GM12878 (cell line): ENCODE results near the gene ARAF. TPM values are rescaled to one million over a fixed set of nuclear protein-coding genes. Genes with fewer than 3 reads are reported as not detected.
A peak's percentile ranks its signal among the peaks of the same experiment; 100 is the strongest.

Experiments
- ATAC-seq: fragments of 200-7000 bp; cut with Tn5 transposase; 3 replicates; pipeline ENCODE4 v1.9.1; 2020; ENCODE audit warnings: mild to moderate bottlenecking, moderate library complexity
- BruUV-seq: library from RNA; stranded (reverse); fragments of 400-500 nt; replicated peaks from 2 replicates; lab custom pipeline; 2021; lab: Mats Ljungman, UMichigan
- CTCF ChIA-PET: fragments of 300-600 bp; sonication (Branson Sonifier 250); formaldehyde crosslinking; extraction: SDS; loops from one replicate; lab custom pipeline; 2021; ENCODE audit warnings: inconsistent platforms; lab: Yijun Ruan, JAX
- POLR2A ChIA-PET: fragments of 350-600 bp; formaldehyde crosslinking; extraction: SDS; loops from one replicate; lab custom pipeline; 2021; ENCODE audit warnings: inconsistent platforms; lab: Charles Lee
- RAD21 ChIA-PET: fragments of 300-600 bp; sonication (Branson Sonifier 250); formaldehyde crosslinking; loops from one replicate; lab custom pipeline; 2023; ENCODE audit warnings: antibody characterized with exemption; ENCODE audit not compliant: unreplicated experiment; lab: Charles Lee
- SMC1A ChIA-PET: fragments of 300-600 bp; sonication (Branson Sonifier 250); formaldehyde crosslinking; loops from one replicate; lab custom pipeline; 2023; ENCODE audit not compliant: unreplicated experiment, uncharacterized antibody; lab: Charles Lee
- DNase-seq: peaks from one replicate; pipeline ENCODE4 v3.0.0-alpha.2; 2011; ENCODE audit warnings: low read depth, low spot score
- FAIRE-seq: peaks from 3 replicates; lab custom pipeline; 2011; peaks lifted over from hg19 to GRCh38; lab: Jason Lieb, UNC
- H2AFZ ChIP-seq: 2 replicates; pipeline ENCODE4 v1.6.0; 2011; ENCODE audit warnings: low read depth, low read length, control low read depth; ENCODE audit not compliant: control insufficient read depth
- H3K27ac ChIP-seq: 2 replicates; pipeline ENCODE4 v1.5.1; 2011; ENCODE audit warnings: control low read depth; ENCODE audit not compliant: control insufficient read depth, insufficient read depth
- H3K27me3 ChIP-seq, 2 experiments: replicated peaks in 1 of 2; 2 replicates each; pipeline versions ENCODE4 v1.6.0 to v1.6.1; 2011; ENCODE audit warnings: low read length in 1 of 2; ENCODE audit not compliant: control insufficient read depth in 2 of 2, insufficient read depth in 2 of 2
- H3K36me3 ChIP-seq, 2 experiments: 2 replicates each; pipeline ENCODE4 v1.5.1; 2011; ENCODE audit warnings: low read length in 1 of 2; ENCODE audit not compliant: control insufficient read depth in 2 of 2, insufficient read depth in 2 of 2
- H3K4me1 ChIP-seq: 2 replicates; pipeline ENCODE4 v1.6.1; 2011; ENCODE audit warnings: mild to moderate bottlenecking, low read length, moderate library complexity, mixed read lengths; ENCODE audit not compliant: control insufficient read depth, insufficient read depth
- H3K4me2 ChIP-seq: 2 replicates; pipeline ENCODE4 v1.6.0; 2011; ENCODE audit warnings: control low read depth; ENCODE audit not compliant: control insufficient read depth, insufficient read depth
- H3K4me3 ChIP-seq: fragments of 200-600 bp; sonication (generic); 2 replicates; pipeline ENCODE4 v1.5.1; 2016
- H3K79me2 ChIP-seq: 2 replicates; pipeline ENCODE4 v1.6.0; 2011; ENCODE audit warnings: low read length; ENCODE audit not compliant: control insufficient read depth, insufficient read depth
- H3K9ac ChIP-seq: 2 replicates; pipeline ENCODE4 v1.8.0; 2011; ENCODE audit warnings: low read length, control low read depth, mixed read lengths; ENCODE audit not compliant: control insufficient read depth, insufficient read depth
- H3K9me3 ChIP-seq: replicated peaks from 3 replicates; pipeline ENCODE4 v1.5.1; 2011; ENCODE audit warnings: mild to moderate bottlenecking, low read length; ENCODE audit not compliant: control insufficient read depth, insufficient read depth
- H4K20me1 ChIP-seq: 2 replicates; pipeline ENCODE4 v1.6.0; 2011; ENCODE audit not compliant: control insufficient read depth, insufficient read depth
- GATAD2B ChIP-seq: fragments of 450-650 bp; conservative IDR thresholded peaks from 2 replicates; pipeline ENCODE4 v1.6.1; 2017; ENCODE audit warnings: low read depth, mild to moderate bottlenecking, moderate library complexity
- IRF4 ChIP-seq: IDR thresholded peaks from 2 replicates; pipeline ENCODE4 v1.6.1; 2011; ENCODE audit warnings: low read depth, low read length
- MXI1 ChIP-seq: fragments of 150-350 bp; IDR thresholded peaks from 2 replicates; pipeline ENCODE4 v1.6.1; 2011; ENCODE audit warnings: low read depth, mild to moderate bottlenecking, inconsistent platforms, low read length, improper control_type of control experiment
- NBN ChIP-seq: fragments of 450-650 bp; IDR thresholded peaks from 2 replicates; pipeline ENCODE4 v1.6.1; 2016
- NR2F1 ChIP-seq: fragments of 450-650 bp; conservative IDR thresholded peaks from 2 replicates; pipeline ENCODE4 v1.6.1; 2017; ENCODE audit warnings: mild to moderate bottlenecking
- SIN3A ChIP-seq: IDR thresholded peaks from 2 replicates; pipeline ENCODE4 v1.6.1; 2012; ENCODE audit warnings: low read depth, low read length, improper control_type of control experiment
- SUZ12 ChIP-seq: fragments of 200-600 bp; sonication (generic); IDR thresholded peaks from one replicate; pipeline ENCODE4 v1.6.1; 2018; ENCODE audit warnings: antibody characterized with exemption, mild to moderate bottlenecking; ENCODE audit not compliant: unreplicated experiment
- WGBS: methylation state at CpG from one replicate; pipeline ENCODE4 v1.1.6; 2016; ENCODE audit warnings: low lambda C conversion rate; ENCODE audit not compliant: insufficient replicate concordance, insufficient coverage; ENCODE audit errors: missing lambda C conversion rate; 5-methylcytosine and 5-hydroxymethylcytosine counted together
- in situ Hi-C: fragments of 300-500 bp; cut with MboI; formaldehyde crosslinking; loops from 9 replicates; pipeline ENCODE4 v1.14.3; 2018; ENCODE audit warnings: mixed read lengths
- intact Hi-C: fragments of 100-400 bp; cut with micrococcal nuclease; formaldehyde crosslinking; loops from one replicate; pipeline ENCODE4 v1.14.2; 2022; ENCODE audit not compliant: unreplicated experiment
- polyA plus RNA-seq, 11 experiments: library from polyadenylated mRNA; depleted of rRNA in 4 of 11; unstranded in 6 of 11; stranded (reverse) in 5 of 11; fragments of >200 nt; fragmentation: Nextera tagmentation in 4 of 11; fragmentation: Illumina TruSeq in 1 of 11; extraction: Ambion mirVana in 4 of 11; extraction: Trizol in 1 of 11; gene quantifications; 1 replicate in 1 of 11; 2 replicates in 10 of 11; pipeline versions ENCODE4 v1.2.1 to v1.2.3, GENCODE V29; 2011 to 2016; ENCODE audit warnings: inconsistent platforms in 2 of 11, missing spikeins in 2 of 11, low read depth in 1 of 11
- total RNA-seq, 4 experiments: library from RNA; depleted of rRNA in 3 of 4; stranded (reverse); fragments of >200 nt in 3 of 4; fragmentation: Illumina TruSeq in 1 of 4; extraction: Trizol in 1 of 4; gene quantifications; 2 replicates each; pipeline versions ENCODE4 v1.2.1 to v1.2.3, GENCODE V29; 2013 to 2021

ARAF gene
- total and polyA plus RNA-seq, 10 of the 15 experiments (the other 5 are each of a cell fraction or from before 2014, with no cell fraction given), result 5.0 to 79.2 (median 39.1) TPM

DNA sequence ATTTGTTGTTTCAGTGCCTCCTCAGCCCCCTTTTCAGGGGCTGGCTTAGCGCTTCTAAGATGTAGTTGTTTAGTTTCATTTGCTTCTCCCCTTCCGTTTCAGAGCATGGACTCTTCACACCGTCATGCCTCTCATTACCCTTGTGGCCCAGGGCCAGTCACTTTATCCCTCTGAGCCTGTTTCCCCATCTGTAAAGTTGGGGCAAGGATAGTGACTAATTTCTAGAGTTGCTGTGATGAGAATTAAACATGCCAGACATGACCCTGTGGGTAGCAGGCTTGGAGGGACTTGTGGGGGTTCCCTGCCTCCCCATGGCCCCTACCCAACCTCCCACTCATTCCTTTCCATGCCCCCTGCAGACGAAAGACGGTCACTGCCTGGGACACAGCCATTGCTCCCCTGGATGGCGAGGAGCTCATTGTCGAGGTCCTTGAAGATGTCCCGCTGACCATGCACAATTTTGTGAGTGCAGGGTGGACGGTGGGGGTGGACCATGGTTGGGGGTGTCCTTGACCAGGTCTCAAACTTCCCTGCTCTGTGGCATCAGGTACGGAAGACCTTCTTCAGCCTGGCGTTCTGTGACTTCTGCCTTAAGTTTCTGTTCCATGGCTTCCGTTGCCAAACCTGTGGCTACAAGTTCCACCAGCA, 3.6 kb downstream of the ARAF start:
- FAIRE-seq (no peak), ATAC-seq (peak; percentile 19), DNase-seq (no peak)
- Histone ChIP-seq H3K9ac (no peak overlapping the region), H3K4me2 (peak overlapping the region; percentile 1; the same call in 1 of the 2 replicates), H2AFZ (no peak overlapping the region), H3K27ac (peak overlapping the region; percentile 4; the same call in 1 of the 2 replicates), H3K36me3 (peaks cover 4 to 13% of the 10 kb centered on the region in 2 experiments), H3K9me3 (no peaks in the 10 kb centered on the region; the same call in 2 of the 3 replicates), H3K27me3 (no peaks in the 10 kb centered on the region), H4K20me1 (no peaks in the 10 kb centered on the region), H3K79me2 (peaks cover 22% of the 10 kb centered on the region), H3K4me3 (peak overlapping the region; percentile 40; the same call in 1 of the 2 replicates), H3K4me1 (no peaks in the 10 kb centered on the region; the same call in 1 of the 2 replicates)
- in situ Hi-C loops (loop anchor here (10.0 kb wide), 2 partner anchors 80 to 460 kb away; no protein-coding TSS in a partner anchor), intact Hi-C loops (loop anchor here (5.0 kb wide), 3 partner anchors 188 to 463 kb away; partner anchors contain the start of gene ZNF81)
- 52% methylated on average over 12 of the region's 12 CpGs for WGBS
- CTCF ChIA-PET, result interaction anchor here (1.5 kb wide), 1 partner anchor 79 kb away, joined by 5 read pairs; no protein-coding TSS in a partner anchor
- no TSS peak for BruUV-seq
- RAD21 ChIA-PET, result interaction anchor here (1.1 to 1.8 kb wide), 4 partner anchors 15 to 80 kb away, joined by 3 to 4 read pairs (median 4); partner anchors contain the start of gene CFP
- SMC1A ChIA-PET, result no interaction called here
- POLR2A ChIA-PET, result interaction anchor here (1.1 kb wide), 2 partner anchors 15 to 67 kb away, joined by 3 to 4 read pairs; no protein-coding TSS in a partner anchor
- TF ChIP-seq SIN3A (no peak), GATAD2B (0 out of 2 replicates have a peak, but pooled peaks have one; percentile 29), SUZ12 (no peak), MXI1 (no peak), NBN (no peak), NR2F1 (peak; percentile 45; the same call in 1 of the 2 replicates), IRF4 (peak; percentile 69; the same call in 1 of the 2 replicates)
